HG02610 (cell line): ENCODE measurements around the gene S100A6.
A peak's percentile ranks its signal among the peaks of the same experiment; 100 is the strongest.

Source experiments
- ATAC-seq: cut with Tn5 transposase; IDR thresholded peaks from one replicate; pipeline ENCODE4 v1.9.1; 2021; ENCODE audit warnings: mild to moderate bottlenecking, moderate library complexity; ENCODE audit not compliant: unreplicated experiment

The S100A6 gene

DNA sequence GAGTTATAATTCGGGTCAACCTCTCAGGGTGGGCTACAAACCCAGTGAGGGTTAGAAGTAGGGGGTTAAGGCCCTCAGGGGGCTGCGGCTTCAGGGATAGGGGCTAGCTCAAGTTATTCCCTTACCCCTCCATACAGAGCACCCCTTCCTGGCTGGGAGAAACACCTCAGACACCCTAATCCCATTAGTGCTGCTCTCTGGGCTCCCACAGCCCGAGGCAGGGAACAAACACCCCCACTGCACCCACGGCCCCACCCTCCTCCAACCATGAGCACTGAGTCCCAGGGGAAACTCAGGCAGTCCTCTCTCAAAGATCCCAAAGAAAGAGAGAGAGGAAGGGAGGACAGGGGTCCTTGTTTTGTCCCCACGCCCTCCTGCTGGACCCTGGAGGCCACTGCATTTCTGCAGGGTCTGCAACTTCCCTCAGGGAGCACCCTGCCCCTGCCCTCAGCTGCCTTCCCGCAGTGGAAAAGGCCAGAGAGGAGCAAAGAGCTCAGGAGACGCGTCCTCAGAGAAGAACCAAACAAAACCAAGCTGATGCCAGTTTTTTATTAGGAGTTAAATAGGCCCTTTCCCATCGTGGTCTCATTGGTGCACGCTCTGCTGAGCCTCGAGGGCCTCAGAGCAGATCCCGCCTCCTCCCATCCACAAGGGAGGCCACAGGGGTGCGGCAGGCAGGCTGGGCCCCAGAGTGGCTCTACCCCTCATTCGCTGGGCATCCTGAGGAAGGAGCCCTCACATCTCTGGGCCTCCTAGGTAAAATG is 11.2 kb upstream of the S100A6 start:
- ATAC-seq: no peak

DNA sequence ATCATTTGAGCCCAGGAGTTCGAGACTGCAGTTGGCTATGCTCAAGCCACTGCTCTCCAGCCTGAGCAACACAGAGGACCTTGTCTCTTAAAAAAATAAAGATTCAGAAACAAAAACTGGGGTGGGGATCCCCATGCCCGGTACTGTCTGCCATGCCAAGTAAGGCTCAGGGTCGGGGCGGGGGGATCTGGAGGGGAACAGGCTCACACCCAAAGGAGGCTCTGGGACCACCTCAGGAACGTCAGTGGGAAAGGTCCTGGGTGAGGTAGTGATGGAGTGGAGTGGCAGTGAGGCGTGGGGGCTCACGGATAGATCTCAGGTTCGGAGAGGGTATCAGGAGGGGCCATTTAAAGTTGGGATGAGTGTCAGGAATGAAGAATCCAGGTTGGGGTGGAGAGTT is 10.6 kb upstream of the S100A6 start:
- ATAC-seq: no peak

DNA sequence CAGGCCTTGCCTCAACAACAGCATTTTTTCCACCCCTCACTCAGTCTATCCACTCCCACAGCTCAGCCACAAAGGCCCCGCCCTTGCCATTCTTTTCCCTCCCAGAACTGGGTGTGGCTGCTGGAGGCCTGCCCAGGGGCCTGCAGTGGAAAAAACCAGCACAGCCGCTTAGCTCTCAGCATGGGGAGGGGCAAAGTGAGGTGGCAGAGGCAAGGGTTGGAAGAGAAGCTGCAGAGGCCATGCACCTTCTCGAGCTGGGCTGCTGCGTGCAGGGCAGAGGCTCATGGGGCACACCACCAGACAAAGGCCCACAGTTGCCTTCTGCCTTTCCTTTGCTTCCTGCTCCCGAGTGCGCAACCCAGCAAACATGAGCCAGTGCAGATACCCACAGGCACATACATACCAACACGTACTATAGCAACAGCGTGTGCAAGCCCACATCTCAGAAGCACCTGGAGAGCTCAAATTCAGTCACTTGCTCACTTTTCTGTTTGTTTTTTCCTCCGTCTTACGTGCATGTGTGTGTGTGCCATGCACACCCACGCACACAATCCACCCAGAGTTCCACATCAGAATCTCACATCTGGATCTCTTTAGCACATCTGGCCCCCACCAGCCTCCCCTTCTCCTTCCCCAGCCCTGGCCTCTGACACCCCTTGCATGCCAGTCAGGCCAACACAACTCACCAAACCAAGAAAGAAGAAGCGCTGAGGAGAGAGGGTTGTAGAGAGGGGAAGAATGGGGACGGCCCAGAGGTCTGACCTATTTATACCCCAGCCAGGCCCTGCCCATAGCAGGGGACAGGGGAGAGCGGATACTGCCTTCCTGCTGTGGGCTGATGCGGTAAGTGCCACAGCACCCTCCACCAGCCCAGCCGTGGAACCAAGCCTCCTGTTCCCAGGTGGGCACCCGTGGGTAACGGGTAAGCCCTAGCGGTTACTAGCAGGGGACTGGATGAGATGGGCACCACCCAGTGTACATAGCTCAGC is 9.6 kb upstream of the S100A6 start, which contains the start of gene S100A4:
S100A4 (minus strand) TSS at position 740 of the 989 bp plus-strand sequence. CDS start 1,012 bp downstream, outside the sequence.
- peak; percentile 47 for ATAC-seq

DNA sequence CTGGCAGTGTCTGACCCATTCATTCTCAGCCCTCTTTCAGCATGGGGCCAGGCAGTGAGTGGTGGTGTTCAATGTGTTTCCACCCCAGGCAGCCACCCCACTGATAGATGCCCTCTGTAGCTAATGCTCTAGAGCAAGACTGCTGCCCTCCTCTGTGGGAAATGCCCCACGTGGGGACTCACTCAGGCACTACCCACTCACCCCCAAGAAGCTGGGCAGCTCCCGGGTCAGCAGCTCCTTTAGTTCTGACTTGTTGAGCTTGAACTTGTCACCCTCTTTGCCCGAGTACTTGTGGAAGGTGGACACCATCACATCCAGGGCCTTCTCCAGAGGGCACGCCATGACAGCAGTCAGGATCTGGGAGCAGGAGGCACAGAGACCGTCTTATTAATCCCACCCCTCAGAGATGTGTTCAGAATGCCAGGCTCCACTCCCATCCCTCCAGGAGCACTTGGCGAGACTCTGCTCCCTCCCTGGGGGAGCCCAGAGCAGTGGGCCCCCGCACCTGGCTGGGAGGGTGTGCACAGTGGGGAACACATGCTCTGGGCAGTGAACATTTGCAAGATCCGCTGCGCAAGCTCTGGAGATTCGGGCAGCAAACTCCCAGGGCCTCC is 8.8 kb upstream of the S100A6 start:
- ATAC-seq: no peak

DNA sequence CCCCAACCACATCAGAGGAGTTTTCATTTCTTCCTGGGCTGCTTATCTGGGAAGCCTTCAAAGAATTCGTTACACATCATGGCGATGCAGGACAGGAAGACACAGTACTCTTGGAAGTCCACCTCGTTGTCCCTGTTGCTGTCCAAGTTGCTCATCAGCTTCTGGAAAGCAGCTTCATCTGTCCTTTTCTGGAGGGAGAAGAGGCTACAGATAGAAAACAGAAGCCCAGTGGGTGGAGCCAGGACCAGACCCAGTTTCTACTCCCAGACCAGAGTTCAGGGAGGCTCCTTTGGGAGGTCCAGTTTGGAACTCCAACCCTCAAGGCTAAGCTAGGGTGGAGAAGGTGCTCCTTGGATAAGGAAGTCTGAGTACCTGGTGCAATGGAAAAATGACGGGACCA is 7.9 kb upstream of the S100A6 start:
- ATAC-seq: no peak

DNA sequence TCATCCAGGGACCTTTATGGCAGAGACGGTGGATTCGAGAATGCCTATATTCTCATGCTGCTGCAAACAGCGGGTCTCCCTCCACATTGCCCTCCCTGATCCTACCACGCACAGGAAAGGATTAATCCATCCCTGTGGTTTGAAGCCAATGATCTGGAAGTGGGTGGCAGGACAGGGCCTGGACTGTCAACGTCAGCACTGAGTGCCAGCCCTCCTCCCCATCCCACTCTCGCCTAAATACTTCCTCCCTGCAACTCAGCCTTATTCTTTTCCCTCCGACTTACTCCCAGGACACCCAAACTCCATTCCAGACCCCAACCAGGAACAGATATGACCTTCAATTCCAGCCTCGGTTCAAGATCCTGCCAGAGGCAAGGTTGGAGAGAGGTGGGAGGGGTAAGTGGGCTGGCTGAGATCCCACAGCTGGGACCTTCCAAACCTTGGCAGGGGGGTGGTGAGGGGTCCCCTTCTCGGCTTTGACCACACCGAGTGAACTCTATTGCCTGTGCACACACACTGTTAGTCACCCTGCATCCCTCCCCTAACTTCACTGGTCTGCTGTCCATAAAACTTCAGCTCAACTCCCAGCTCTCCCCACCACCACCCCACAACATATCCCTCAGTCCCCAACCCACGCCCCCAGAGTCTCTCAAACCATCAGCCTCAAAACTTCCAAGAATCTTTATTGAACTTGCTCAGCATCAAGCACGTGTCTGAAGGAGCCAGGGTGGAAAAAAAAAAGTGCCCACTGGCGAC is 7.3 kb upstream of the S100A6 start:
- no peak for ATAC-seq

- ATAC-seq: no peak
Measured at GRCh38 chr1:153541641-153542590, 6.1 kb upstream of the S100A6 start.

GRCh38 chr1:153540394-153541361 is 4.9 kb upstream of the S100A6 start, which contains the start of gene S100A5:
S100A5 (minus strand) TSS chr1:153540934; CDS start chr1:153540191, 743 bp downstream.
- ATAC-seq: no peak

DNA sequence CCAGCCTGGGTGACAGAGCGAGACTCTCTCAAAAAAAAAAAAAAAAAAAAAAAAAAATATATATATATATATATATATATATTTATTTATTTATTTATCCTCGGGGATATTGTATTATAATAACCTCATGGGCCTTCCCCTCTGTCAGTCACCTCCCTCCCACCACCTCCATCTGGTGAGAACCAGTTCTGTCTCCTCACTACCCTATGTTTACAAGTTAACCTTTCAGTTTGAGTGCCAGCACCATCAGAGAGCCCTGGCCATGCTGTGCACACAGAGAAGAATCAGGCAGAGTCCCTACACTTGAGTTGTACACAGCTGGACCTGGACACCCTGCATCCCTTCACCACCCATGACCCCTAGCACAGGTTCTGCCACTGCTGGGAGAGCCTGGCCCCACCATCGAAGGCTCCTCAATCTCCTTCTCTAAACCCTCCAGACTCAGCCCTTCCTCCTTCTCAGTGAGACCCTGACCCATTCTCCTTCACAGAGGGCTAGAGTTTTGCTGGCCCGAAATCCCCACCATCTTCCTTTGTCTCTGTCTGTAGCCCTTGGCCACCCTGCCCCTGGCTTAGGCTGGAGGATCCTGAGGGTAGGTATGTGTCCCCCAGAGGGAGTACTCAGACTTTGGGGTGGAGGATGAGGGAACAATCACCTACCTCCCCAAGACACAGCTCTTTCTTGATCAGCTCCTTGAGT is 3.8 kb upstream of the S100A6 start:
- ATAC-seq: no peak

DNA sequence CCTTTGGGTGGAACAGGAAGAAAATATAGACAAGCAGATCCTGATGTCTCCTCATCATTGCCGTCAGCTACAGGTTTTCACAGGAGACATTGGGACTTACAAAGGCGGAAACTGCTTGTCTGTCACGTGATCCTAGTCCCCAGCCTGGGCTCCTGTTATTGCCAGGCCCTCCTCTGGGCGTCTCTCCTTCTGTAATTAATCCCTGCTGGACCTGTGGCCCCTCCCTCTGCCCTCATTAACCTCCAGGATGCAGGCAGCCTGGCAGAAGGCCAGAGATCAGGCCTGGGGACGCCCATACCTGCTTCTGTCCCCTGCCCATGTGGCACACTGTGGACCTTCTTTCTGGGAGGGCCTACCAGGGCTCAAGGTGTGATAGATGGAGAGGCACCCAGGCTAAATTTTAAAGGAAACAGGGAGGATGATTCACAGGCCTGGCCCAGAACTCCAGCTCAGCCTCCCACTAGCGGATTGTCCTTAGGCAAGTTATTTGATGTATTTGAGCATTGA is 2.6 kb upstream of the S100A6 start:
- no peak for ATAC-seq

- no peak for ATAC-seq
Measured at GRCh38 chr1:153537376-153537730, 1.6 kb upstream of the S100A6 start.

DNA sequence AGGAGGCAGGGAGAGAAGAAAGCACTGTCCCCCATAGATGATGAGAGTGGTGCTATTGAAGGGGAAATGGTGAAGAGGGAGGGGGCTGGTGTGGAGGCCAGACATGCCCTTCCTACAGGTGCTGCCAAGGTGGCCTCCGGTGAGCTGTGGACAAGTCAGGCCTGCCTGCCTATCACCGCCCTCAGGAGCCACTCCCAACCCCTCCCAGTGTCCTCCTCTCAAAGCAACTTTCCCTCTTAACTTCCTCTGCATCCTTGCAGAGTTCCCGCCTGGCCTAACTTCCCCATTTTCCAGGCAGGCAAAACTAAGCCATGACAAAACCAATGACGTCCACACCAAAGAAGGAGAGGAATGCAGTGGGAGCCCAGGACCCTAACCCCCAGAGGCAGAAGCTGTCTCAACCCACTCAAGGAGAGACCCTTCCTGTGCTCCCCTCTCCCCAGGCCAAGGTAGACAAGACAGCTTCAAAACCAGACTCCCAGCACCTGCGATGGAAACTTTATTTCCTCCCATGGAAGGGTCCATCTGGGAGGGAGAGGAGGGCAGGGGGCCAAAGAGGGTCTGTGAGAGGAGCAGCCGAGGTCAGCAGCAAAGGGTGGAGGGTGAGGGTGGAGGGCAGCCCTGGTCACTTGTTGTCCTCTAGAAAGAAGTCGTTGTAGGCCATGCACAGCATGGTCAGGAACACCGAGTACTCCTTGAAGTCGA is 1.0 kb upstream of the S100A6 start:
- ATAC-seq: no peak

GRCh38 chr1:153536012-153536670 is 350 bp upstream of the S100A6 start:
- no peak for ATAC-seq

- ATAC-seq: no peak
Measured at GRCh38 chr1:153534925-153535241, 908 bp downstream of the S100A6 start.

DNA sequence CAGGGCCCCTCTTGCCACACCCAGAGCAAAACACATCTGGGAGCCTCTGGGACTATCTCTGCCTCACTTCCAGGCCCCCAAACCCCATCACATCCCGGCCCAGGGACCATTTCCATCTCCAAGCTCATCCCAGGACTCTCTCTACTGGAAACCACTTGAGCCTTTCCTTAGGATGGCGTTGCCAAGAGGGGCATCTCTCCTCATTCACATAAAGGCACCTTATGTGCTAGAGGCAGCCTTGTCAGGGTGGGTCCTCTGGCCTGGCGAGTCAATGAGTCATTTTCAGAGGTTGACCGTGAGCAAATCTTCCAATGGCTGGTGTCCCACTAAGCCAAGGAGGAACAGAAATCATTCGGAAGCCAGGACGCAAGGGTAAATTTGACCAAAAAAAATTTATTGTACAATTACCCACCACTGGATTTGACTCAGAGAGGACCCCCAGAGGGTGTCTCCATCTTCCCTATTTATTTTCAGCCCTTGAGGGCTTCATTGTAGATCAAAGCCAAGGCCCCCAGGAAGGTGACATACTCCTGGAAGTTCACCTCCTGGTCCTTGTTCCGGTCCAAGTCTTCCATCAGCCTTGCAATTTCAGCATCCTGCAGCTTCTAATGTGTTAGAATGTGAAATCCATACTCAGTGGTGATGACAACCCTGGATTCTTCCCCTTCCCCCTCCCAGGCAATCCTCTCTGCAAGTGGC is 1.4 kb downstream of the S100A6 start:
- ATAC-seq: no peak

- ATAC-seq: no peak
Measured at GRCh38 chr1:153533689-153534201, 2.0 kb downstream of the S100A6 start.
